ENCODE data around the gene MIAT.

The MIAT gene

GRCh38 chr22:26681395-26681821 is 24.0 kb downstream of the MIAT start:
- TF ChIP-seq CTCF (IDR thresholded peaks at IDR 0.05), result no peak

- no peak for TF ChIP-seq CTCF (IDR thresholded peaks at IDR 0.05)
Measured at GRCh38 chr22:26684168-26684567, 26.8 kb downstream of the MIAT start.

GRCh38 chr22:26685601-26686000 is 28.2 kb downstream of the MIAT start:
- TF ChIP-seq CTCF (IDR thresholded peaks at IDR 0.05), result no peak

GRCh38 chr22:26687439-26687838 is 30.1 kb downstream of the MIAT start:
- no peak for TF ChIP-seq CTCF (IDR thresholded peaks at IDR 0.05)

- no peak for TF ChIP-seq CTCF (IDR thresholded peaks at IDR 0.05)
Measured at GRCh38 chr22:26689513-26690301, 32.3 kb downstream of the MIAT start.

- no peak for TF ChIP-seq CTCF (IDR thresholded peaks at IDR 0.05)
Measured at GRCh38 chr22:26690654-26691376, 33.4 kb downstream of the MIAT start.

GRCh38 chr22:26691377-26691716 is 34.0 kb downstream of the MIAT start:
- TF ChIP-seq CTCF (IDR thresholded peaks at IDR 0.05), result no peak
